HCT116 (cell line): ENCODE data around the gene DNMT3L. TPM values are rescaled to one million over a fixed set of nuclear protein-coding genes. Genes with fewer than 3 reads are reported as not detected.

Experiments used
- ATAC-seq: fragments of 200-7000 bp; cut with Tn5 transposase; 2 replicates; pipeline ENCODE4 v1.9.1; 2020; ENCODE audit warnings: mild to moderate bottlenecking, moderate library complexity
- BruUV-seq: library from RNA; stranded (reverse); fragments of 400-500 nt; replicated peaks from 2 replicates; lab custom pipeline; 2021; lab: Mats Ljungman, UMichigan
- CTCF ChIA-PET: fragments of 300-600 bp; sonication (Branson Sonifier 250); formaldehyde crosslinking; loops from one replicate; lab custom pipeline; 2021; ENCODE audit warnings: antibody characterized with exemption; lab: Charles Lee
- POLR2A ChIA-PET: fragments of 300-600, 350-600 bp; sonication (Branson Sonifier 250); formaldehyde crosslinking; loops from one replicate; lab custom pipeline; 2021; ENCODE audit warnings: antibody characterized with exemption; lab: Charles Lee
- RAD21 ChIA-PET, 2 experiments: fragments of 300-600 bp; sonication (Branson Sonifier 250); formaldehyde crosslinking; loops; one replicate each; lab custom pipeline; 2023; ENCODE audit warnings: low total read pairs in 2 of 2; ENCODE audit not compliant: uncharacterized antibody in 2 of 2, unreplicated experiment in 2 of 2, low non-redundant PET in 1 of 2; lab: Charles Lee
- DNase-seq: peaks from one replicate; pipeline ENCODE4 v3.0.0-alpha.2; 2010; ENCODE audit warnings: low read depth, low spot score
- H2AFZ ChIP-seq: fragments of 200-600 bp; shearing (Covaris generic), sonication (generic); 2 replicates; pipeline ENCODE4 v1.6.1; 2017; ENCODE audit warnings: low read depth, mixed run types, mixed read lengths, antibody characterized with exemption, low read length; ENCODE audit not compliant: poor library complexity, severe bottlenecking
- H3K27ac ChIP-seq: 2 replicates; pipeline ENCODE4 v1.5.1; 2012; ENCODE audit warnings: low read depth, low read length
- H3K27me3 ChIP-seq: fragments of 200-600 bp; sonication (generic); 2 replicates; pipeline ENCODE4 v1.6.1; 2016; ENCODE audit warnings: mixed run types, low read length, mixed read lengths; ENCODE audit not compliant: insufficient read depth
- H3K36me3 ChIP-seq, 2 experiments: fragments of 200-500 bp in 1 of 2; fragments of 200-600 bp in 1 of 2; sonication (Bioruptor generic) in 1 of 2; sonication (generic) in 1 of 2; 2 replicates each; pipeline versions ENCODE4 v1.5.1 to v1.6.1; 2014 to 2016; ENCODE audit warnings: low read length in 2 of 2, inconsistent platforms in 1 of 2, mixed read lengths in 1 of 2, mixed run types in 1 of 2; ENCODE audit not compliant: insufficient read depth in 2 of 2, control insufficient read depth in 1 of 2
- H3K4me1 ChIP-seq, 2 experiments: fragments of 200-600 bp in 1 of 2; sonication (generic) in 1 of 2; 2 replicates each; pipeline versions ENCODE4 v1.5.1 to v1.6.1; 2012 to 2017; ENCODE audit warnings: low read length in 2 of 2, inconsistent platforms in 1 of 2, mild to moderate bottlenecking in 1 of 2, mixed read lengths in 1 of 2, mixed run types in 1 of 2, moderate library complexity in 1 of 2; ENCODE audit not compliant: insufficient read depth in 2 of 2, control insufficient read depth in 1 of 2
- H3K4me2 ChIP-seq: fragments of 200-600 bp; sonication (generic); 2 replicates; pipeline ENCODE4 v1.6.1; 2017; ENCODE audit warnings: mixed run types, low read length, mixed read lengths
- H3K4me3 ChIP-seq, 2 experiments: fragments of 200-600 bp in 1 of 2; sonication (generic) in 1 of 2; replicated peaks in 1 of 2; 2 replicates each; pipeline ENCODE4 v1.5.1; 2011 to 2016; ENCODE audit warnings: low read length in 2 of 2, control low read depth in 1 of 2, low read depth in 1 of 2, mild to moderate bottlenecking in 1 of 2, mixed read lengths in 1 of 2, mixed run types in 1 of 2
- H3K79me2 ChIP-seq: fragments of 200-600 bp; sonication (generic); 2 replicates; pipeline ENCODE4 v1.6.1; 2017; ENCODE audit warnings: mild to moderate bottlenecking, mixed run types, low read length, moderate library complexity, mixed read lengths; ENCODE audit not compliant: insufficient read depth
- H3K9ac ChIP-seq: fragments of 200-600 bp; sonication (generic); 2 replicates; pipeline ENCODE4 v1.6.1; 2016; ENCODE audit warnings: low read length, mixed read lengths
- H3K9me2 ChIP-seq: fragments of 200-600 bp; sonication (generic), shearing (Covaris generic); 2 replicates; pipeline ENCODE4 v1.6.1; 2017; ENCODE audit warnings: mixed run types, mild to moderate bottlenecking, moderate library complexity; ENCODE audit not compliant: insufficient read depth
- H3K9me3 ChIP-seq, 2 experiments: fragments of 200-500 bp in 1 of 2; fragments of 200-600 bp in 1 of 2; sonication (Bioruptor generic) in 1 of 2; sonication (generic) in 1 of 2; 2 replicates each; pipeline ENCODE4 v1.6.1; 2014 to 2017; ENCODE audit warnings: low read length in 2 of 2, mixed read lengths in 2 of 2, inconsistent platforms in 1 of 2, low read depth in 1 of 2, mild to moderate bottlenecking in 1 of 2, mixed run types in 1 of 2, moderate library complexity in 1 of 2; ENCODE audit not compliant: control insufficient read depth in 1 of 2, insufficient read depth in 1 of 2
- H4K20me1 ChIP-seq: fragments of 200-600 bp; sonication (generic), shearing (Covaris generic); 2 replicates; pipeline ENCODE4 v1.6.1; 2017; ENCODE audit warnings: mixed run types, mild to moderate bottlenecking, moderate library complexity; ENCODE audit not compliant: insufficient read depth
- CEBPB ChIP-seq: IDR thresholded peaks from 2 replicates; pipeline ENCODE4 v1.6.1; 2012; ENCODE audit warnings: low read depth
- EGR1 ChIP-seq: IDR thresholded peaks from 2 replicates; pipeline ENCODE4 v1.6.1; 2012; ENCODE audit warnings: low read depth
- FOSL1 ChIP-seq: IDR thresholded peaks from 2 replicates; pipeline ENCODE4 v1.6.1; 2012; ENCODE audit warnings: low read depth
- POLR2A ChIP-seq: IDR thresholded peaks from 2 replicates; pipeline ENCODE4 v1.7.0; 2011; ENCODE audit warnings: borderline replicate concordance; ENCODE audit not compliant: insufficient read depth, insufficient read length; ENCODE audit errors: extremely low read depth
- POLR2AphosphoS5 ChIP-seq: IDR thresholded peaks from 2 replicates; pipeline ENCODE4 v1.6.1; 2011; ENCODE audit warnings: mild to moderate bottlenecking, low read depth, low read length, moderate library complexity
- RAD21 ChIP-seq: IDR thresholded peaks from 2 replicates; pipeline ENCODE4 v1.6.1; 2012; ENCODE audit warnings: low read depth, mild to moderate bottlenecking
- SIN3A ChIP-seq: IDR thresholded peaks from 2 replicates; pipeline ENCODE4 v1.6.1; 2012; ENCODE audit warnings: low read depth
- SRF ChIP-seq: IDR thresholded peaks from 2 replicates; pipeline ENCODE4 v1.6.1; 2012; ENCODE audit warnings: low read depth
- TCF7L2 ChIP-seq: IDR thresholded peaks from 2 replicates; pipeline ENCODE4 v1.7.0; 2011; ENCODE audit warnings: borderline replicate concordance, inconsistent platforms; ENCODE audit not compliant: insufficient read depth, insufficient read length; ENCODE audit errors: extremely low read depth
- ZFX ChIP-seq: fragments of 450-650 bp; IDR thresholded peaks from 2 replicates; pipeline ENCODE4 v1.6.1; 2017
- ZNF274 ChIP-seq: fragments of 200-500 bp; sonication (Bioruptor generic); IDR thresholded peaks from 2 replicates; pipeline ENCODE4 v1.6.1; 2014; ENCODE audit warnings: mild to moderate bottlenecking, low read depth, low read length, inconsistent platforms
- intact Hi-C: fragments of 100-400 bp; cut with micrococcal nuclease; formaldehyde crosslinking; loops from 2 replicates; pipeline ENCODE4 v1.10.0; 2022
- total RNA-seq: library from RNA; stranded (reverse); gene quantifications from one replicate; pipeline ENCODE4 v1.2.1, GENCODE V29; 2021; ENCODE audit not compliant: unreplicated experiment
- TF ChIP-seq, protein P1 (sequence below): IDR thresholded peaks from 2 replicates; pipeline ENCODE4 v1.6.1; 2012
- TF ChIP-seq, protein P2 (sequence below): IDR thresholded peaks from 2 replicates; pipeline ENCODE4 v1.6.1; 2012
- TF ChIP-seq, protein P3 (sequence below), 3 experiments: fragments of 200-600 bp in 1 of 3; sonication (generic) in 1 of 3; IDR thresholded peaks in 2 of 3; conservative IDR thresholded peaks in 1 of 3; 2 replicates each; pipeline ENCODE4 v1.5.1; 2012 to 2017; ENCODE audit warnings: low read depth in 2 of 3, low read length in 2 of 3, antibody characterized with exemption in 1 of 3, borderline replicate concordance in 1 of 3, control low read depth in 1 of 3, mild to moderate bottlenecking in 1 of 3, mixed read lengths in 1 of 3, mixed run types in 1 of 3, moderate library complexity in 1 of 3; ENCODE audit not compliant: insufficient read depth in 1 of 3
- TF ChIP-seq, protein P4 (sequence below): IDR thresholded peaks from 2 replicates; pipeline ENCODE4 v1.6.1; 2012; ENCODE audit warnings: low read depth

DNMT3L gene
- total RNA-seq, 1 experiment from 2014 or later = not detected

DNA sequence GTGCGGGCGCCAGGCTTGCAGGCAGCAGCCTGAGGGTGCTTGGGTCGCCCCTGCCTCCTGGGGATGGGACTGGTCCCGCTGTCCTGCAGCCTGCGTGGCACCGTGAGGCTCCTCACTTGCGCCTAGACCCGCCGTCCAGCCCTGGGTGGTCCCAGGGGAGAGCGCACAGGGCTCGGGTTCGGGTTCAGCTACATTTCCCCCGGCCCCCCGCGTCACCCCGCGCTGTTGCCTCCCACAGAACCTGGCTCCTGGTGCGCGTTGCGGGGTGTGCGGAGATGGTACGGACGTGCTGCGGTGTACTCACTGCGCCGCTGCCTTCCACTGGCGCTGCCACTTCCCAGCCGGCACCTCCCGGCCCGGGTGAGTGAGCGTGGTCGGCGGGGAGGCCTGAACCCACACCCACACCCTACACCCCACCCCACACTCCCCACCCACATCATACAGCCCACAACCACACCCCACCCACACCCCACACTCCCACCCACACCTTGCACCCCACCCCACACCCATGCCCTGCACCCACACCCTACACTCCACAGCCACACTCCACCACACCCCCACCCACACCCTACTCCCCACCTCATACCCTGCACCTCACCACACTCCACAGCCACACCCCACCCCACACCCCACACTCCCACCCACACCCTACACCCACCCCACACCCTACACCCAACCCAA, 32.0 kb upstream of the DNMT3L start:
- Histone ChIP-seq H3K27ac (no peak overlapping the region), H3K9ac (no peak overlapping the region), H3K4me3 (no peak overlapping the region), H2AFZ (no peak overlapping the region), H3K4me1 (peaks cover 5 to 18% of the 10 kb centered on the region in 2 experiments), H3K27me3 (no peaks in the 10 kb centered on the region), H3K36me3 (no peaks in the 10 kb centered on the region), H3K4me2 (no peak overlapping the region), H4K20me1 (no peaks in the 10 kb centered on the region), H3K9me3 (no peaks in the 10 kb centered on the region), H3K9me2 (no peaks in the 10 kb centered on the region), H3K79me2 (no peaks in the 10 kb centered on the region)
- no peak for DNase-seq
- no TSS peak for BruUV-seq
- POLR2A ChIA-PET = no interaction called here
- intact Hi-C loops = no loop called here
- no peak for ATAC-seq
- no peak for TF ChIP-seq ZNF274
- TF ChIP-seq, protein P1, sequence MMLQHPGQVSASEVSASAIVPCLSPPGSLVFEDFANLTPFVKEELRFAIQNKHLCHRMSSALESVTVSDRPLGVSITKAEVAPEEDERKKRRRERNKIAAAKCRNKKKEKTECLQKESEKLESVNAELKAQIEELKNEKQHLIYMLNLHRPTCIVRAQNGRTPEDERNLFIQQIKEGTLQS = no peak
- CTCF ChIA-PET = no interaction called here
- RAD21 ChIA-PET = no interaction called here

DNA sequence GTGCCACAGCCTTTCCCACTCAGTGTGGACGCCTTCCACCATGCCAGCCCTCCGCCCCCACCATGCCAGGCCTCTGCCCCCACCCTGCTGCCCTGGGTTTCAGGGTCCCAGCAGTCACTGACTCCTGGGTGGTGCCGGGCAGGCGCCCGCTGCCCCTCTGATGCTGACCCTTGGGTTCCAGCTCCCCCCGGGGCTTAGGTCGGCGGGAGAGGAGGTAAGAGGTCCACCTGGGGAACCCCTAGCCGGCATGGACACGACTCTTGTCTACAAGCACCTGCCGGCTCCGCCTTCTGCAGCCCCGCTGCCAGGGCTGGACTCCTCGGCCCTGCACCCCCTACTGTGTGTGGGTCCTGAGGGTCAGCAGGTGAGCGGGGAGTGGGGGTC, 31.1 kb upstream of the DNMT3L start:
- Histone ChIP-seq H3K36me3 (no peaks in the 10 kb centered on the region), H3K9me3 (no peaks in the 10 kb centered on the region), H3K4me3 (no peak overlapping the region), H3K4me2 (no peak overlapping the region), H3K27ac (no peak overlapping the region), H2AFZ (no peak overlapping the region), H3K9me2 (no peaks in the 10 kb centered on the region), H3K27me3 (no peaks in the 10 kb centered on the region), H3K9ac (no peak overlapping the region), H4K20me1 (no peaks in the 10 kb centered on the region), H3K4me1 (peaks cover under 1 to 9% of the 10 kb centered on the region in 2 experiments; a peak in 3 of 4 replicates), H3K79me2 (no peaks in the 10 kb centered on the region)
- intact Hi-C loops = no loop called here
- no TSS peak for BruUV-seq
- ChIA-PET CTCF (no interaction called here), POLR2A (no interaction called here), RAD21 (no interaction called here)
- ATAC-seq (no peak), DNase-seq (no peak)
- TF ChIP-seq POLR2AphosphoS5 (no peak), ZFX (no peak), TCF7L2 (no peak), SRF (no peak), POLR2A (no peak), EGR1 (no peak), CEBPB (no peak), RAD21 (no peak), FOSL1 (no peak), SIN3A (no peak)
- TF ChIP-seq, protein P2, sequence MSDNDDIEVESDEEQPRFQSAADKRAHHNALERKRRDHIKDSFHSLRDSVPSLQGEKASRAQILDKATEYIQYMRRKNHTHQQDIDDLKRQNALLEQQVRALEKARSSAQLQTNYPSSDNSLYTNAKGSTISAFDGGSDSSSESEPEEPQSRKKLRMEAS = no peak
- TF ChIP-seq, protein P3, sequence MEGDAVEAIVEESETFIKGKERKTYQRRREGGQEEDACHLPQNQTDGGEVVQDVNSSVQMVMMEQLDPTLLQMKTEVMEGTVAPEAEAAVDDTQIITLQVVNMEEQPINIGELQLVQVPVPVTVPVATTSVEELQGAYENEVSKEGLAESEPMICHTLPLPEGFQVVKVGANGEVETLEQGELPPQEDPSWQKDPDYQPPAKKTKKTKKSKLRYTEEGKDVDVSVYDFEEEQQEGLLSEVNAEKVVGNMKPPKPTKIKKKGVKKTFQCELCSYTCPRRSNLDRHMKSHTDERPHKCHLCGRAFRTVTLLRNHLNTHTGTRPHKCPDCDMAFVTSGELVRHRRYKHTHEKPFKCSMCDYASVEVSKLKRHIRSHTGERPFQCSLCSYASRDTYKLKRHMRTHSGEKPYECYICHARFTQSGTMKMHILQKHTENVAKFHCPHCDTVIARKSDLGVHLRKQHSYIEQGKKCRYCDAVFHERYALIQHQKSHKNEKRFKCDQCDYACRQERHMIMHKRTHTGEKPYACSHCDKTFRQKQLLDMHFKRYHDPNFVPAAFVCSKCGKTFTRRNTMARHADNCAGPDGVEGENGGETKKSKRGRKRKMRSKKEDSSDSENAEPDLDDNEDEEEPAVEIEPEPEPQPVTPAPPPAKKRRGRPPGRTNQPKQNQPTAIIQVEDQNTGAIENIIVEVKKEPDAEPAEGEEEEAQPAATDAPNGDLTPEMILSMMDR (IDR thresholded peaks at IDR 0.05 in 2 of 3, conservative IDR thresholded peaks at IDR 0.05 in 1 of 3; ENCODE audit: borderline replicate concordance in 1 of 3, insufficient read depth in 1 of 3, low read depth in 2 of 3, low read length in 2 of 3) = no peak
- TF ChIP-seq, protein P4, sequence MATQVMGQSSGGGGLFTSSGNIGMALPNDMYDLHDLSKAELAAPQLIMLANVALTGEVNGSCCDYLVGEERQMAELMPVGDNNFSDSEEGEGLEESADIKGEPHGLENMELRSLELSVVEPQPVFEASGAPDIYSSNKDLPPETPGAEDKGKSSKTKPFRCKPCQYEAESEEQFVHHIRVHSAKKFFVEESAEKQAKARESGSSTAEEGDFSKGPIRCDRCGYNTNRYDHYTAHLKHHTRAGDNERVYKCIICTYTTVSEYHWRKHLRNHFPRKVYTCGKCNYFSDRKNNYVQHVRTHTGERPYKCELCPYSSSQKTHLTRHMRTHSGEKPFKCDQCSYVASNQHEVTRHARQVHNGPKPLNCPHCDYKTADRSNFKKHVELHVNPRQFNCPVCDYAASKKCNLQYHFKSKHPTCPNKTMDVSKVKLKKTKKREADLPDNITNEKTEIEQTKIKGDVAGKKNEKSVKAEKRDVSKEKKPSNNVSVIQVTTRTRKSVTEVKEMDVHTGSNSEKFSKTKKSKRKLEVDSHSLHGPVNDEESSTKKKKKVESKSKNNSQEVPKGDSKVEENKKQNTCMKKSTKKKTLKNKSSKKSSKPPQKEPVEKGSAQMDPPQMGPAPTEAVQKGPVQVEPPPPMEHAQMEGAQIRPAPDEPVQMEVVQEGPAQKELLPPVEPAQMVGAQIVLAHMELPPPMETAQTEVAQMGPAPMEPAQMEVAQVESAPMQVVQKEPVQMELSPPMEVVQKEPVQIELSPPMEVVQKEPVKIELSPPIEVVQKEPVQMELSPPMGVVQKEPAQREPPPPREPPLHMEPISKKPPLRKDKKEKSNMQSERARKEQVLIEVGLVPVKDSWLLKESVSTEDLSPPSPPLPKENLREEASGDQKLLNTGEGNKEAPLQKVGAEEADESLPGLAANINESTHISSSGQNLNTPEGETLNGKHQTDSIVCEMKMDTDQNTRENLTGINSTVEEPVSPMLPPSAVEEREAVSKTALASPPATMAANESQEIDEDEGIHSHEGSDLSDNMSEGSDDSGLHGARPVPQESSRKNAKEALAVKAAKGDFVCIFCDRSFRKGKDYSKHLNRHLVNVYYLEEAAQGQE = no peak
- TF ChIP-seq, protein P1 = no peak
